ENCODE data around the gene GMPR. TPM values are rescaled to one million over a fixed set of nuclear protein-coding genes. Genes with fewer than 3 reads are reported as not detected.
"Not testable (repeated sequence)": the region's sequence is repeated elsewhere in the genome, so short reads cannot be mapped to it uniquely, and the experiment has no call there.

The GMPR gene
- total and polyA plus RNA-seq, 8 donors = 4.5 to 25.9 (median 7.0) TPM

DNA sequence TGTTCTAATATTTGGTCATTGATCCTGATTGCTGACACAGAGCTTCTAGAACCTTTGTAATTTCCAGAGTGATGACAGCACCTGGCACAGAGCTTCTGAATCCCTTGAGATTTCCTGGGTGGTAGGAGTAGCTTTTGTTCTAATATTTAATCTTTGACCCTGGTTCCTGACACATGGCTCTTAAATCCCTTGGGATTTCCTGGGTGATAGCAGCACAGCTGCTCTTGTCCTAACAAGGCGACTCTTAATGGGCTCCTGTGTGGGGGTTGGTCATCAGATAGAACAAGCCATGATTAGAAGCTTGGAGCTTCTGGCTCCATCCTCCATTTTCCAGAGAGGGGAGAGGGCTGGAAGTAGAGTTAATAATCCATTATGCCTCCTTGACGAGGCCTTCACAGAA, 18.4 kb downstream of the GMPR start:
- no peaks in the 10 kb centered on the region for H3K27me3 ChIP-seq
- intact Hi-C loops (cut with DNase I) = no loop called here
- TF ChIP-seq, protein P1, sequence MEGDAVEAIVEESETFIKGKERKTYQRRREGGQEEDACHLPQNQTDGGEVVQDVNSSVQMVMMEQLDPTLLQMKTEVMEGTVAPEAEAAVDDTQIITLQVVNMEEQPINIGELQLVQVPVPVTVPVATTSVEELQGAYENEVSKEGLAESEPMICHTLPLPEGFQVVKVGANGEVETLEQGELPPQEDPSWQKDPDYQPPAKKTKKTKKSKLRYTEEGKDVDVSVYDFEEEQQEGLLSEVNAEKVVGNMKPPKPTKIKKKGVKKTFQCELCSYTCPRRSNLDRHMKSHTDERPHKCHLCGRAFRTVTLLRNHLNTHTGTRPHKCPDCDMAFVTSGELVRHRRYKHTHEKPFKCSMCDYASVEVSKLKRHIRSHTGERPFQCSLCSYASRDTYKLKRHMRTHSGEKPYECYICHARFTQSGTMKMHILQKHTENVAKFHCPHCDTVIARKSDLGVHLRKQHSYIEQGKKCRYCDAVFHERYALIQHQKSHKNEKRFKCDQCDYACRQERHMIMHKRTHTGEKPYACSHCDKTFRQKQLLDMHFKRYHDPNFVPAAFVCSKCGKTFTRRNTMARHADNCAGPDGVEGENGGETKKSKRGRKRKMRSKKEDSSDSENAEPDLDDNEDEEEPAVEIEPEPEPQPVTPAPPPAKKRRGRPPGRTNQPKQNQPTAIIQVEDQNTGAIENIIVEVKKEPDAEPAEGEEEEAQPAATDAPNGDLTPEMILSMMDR (IDR thresholded peaks at IDR 0.05) = no peak
- peaks cover 0 to 5% (median 0%) of the 10 kb centered on the region in 3 donors for H3K36me3 ChIP-seq
- H3K27ac ChIP-seq = no peak overlapping the region
- no peaks in the 10 kb centered on the region for H3K9me3 ChIP-seq
- ATAC-seq = no peak
- DNase-seq = no peak
- no peaks in the 10 kb centered on the region for H3K4me1 ChIP-seq
- 97 to 98% methylated on average over 2 of the region's 2 CpGs for WGBS, 2 donors
- no peak for FAIRE-seq
- no peak overlapping the region for H3K4me3 ChIP-seq

DNA sequence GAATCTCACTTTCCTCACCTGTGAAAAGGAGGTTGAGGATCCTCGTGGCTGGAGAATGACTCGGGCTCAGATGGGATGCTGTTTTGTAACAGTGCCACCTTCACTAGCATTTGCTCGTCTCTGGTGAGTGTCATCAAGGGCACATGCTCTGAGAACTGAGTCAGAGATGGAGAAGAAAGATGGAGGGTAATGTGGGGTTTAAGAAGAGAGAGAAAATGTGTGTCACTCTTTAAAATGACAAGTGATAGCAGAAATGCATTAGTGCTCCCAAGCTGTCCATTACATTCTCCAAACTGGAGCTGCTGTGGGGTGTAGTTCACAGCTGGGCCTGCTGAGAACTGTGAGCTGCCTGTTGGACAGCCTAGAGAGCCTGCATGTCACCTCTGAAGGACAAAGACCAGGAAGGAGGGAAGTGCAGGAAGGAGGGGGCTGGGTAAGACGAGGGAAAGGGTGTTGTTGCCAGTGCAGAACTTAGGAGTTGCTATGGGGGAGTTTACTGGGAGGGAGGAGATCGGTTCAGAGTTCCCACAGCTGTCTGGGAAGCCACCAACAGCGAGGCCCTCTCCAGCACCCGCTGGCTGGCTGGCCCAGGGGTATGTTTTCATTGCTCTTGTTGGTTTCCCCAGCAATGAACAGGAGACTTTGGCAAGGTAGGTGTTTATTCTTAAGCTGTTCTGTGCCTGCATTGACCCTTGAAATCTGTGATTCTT, 19.8 kb downstream of the GMPR start:
- DNase-seq (no peak), FAIRE-seq (no peak), ATAC-seq (peak in 1 of 4 donors; percentile 16)
- H3K9me3 ChIP-seq = no peaks in the 10 kb centered on the region
- H3K27me3 ChIP-seq = no peaks in the 10 kb centered on the region
- TF ChIP-seq, protein P1 (IDR thresholded peaks at IDR 0.05) = no peak
- WGBS, 2 donors = 82% methylated on average over 7 of the region's 7 CpGs
- H3K4me1 ChIP-seq = no peaks in the 10 kb centered on the region
- intact Hi-C loops (cut with DNase I) = no loop called here
- no peak overlapping the region for H3K4me3 ChIP-seq
- H3K27ac ChIP-seq = no peak overlapping the region
- H3K36me3 ChIP-seq = peaks cover 0 to 5% (median 0%) of the 10 kb centered on the region in 3 donors

DNA sequence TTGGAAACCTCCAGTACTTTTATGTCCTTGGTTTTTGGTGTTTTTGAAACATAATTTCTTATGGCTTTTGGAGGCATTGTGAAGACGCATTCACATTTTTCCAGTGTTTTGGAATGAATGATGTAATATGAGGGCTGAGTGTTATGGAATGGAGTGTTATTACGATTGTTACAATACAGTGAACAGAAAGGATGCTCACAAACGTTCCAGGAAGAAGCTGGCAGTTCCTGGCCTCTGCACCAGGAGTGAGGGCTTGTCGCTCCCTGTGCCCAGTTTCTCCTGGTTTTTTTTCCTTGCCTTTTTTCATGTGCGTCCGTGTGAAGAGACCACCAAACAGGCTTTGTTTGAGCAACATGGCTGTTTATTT, 20.3 kb downstream of the GMPR start:
- Histone ChIP-seq H3K27ac (no peak overlapping the region), H3K9me3 (no peaks in the 10 kb centered on the region), H3K36me3 (peaks cover 0 to 5% (median 0%) of the 10 kb centered on the region in 3 donors), H3K4me1 (no peaks in the 10 kb centered on the region), H3K27me3 (no peaks in the 10 kb centered on the region), H3K4me3 (no peak overlapping the region)
- FAIRE-seq (no peak), DNase-seq (no peak), ATAC-seq (no peak)
- TF ChIP-seq, protein P1 (IDR thresholded peaks at IDR 0.05) = no peak
- WGBS, 2 donors = 82 to 87% methylated on average over 6 of the region's 6 CpGs
- intact Hi-C loops (cut with DNase I) = no loop called here

DNA sequence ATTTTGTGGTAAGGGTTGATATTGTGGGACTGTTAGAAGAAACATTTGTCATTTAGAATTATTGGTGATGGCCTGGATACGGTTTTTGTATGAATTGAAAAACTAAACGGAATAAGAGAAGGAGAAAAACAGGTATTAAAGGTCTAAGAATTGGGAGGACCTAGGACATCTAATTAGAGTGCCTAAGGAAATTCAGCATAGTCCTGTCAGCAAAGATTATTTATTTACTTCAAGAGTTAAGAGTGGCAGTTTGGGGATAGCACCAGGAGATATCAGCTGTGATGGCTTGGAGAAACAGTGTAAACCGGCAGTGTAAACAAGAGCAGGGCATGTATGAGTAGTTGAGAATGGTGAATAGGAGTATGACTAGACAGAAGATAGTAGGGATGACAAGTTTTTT, 21.2 kb downstream of the GMPR start:
- H3K36me3 ChIP-seq; intact Hi-C loops (cut with DNase I); DNase-seq; ATAC-seq; H3K27me3 ChIP-seq; H3K27ac ChIP-seq; H3K4me1 ChIP-seq; FAIRE-seq; H3K4me3 ChIP-seq; H3K9me3 ChIP-seq: not testable (repeated sequence)
- 93 to 94% methylated on average over 2 of the region's 3 CpGs for whole genome bisulfite sequencing, 2 donors

DNA sequence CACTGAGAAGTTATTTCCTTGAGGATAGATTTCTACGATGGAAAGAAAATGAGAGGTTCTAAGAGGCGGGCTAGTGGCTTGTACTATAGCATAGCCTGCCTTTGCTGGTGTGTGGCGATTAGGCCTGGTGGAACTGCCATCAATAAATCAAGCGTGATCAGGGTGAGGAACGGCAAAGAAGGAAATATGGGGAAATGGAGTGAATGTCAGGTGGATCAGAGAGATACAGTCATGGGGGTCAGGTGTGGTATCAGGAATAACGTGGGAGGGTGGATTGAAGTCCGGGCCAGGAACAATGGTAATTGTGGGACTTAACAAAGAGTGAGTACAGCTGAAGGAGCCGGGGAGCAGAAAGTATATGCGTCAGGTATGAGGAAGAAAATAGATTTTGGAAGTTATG, 22.2 kb downstream of the GMPR start:
- FAIRE-seq; H3K4me3 ChIP-seq; H3K27ac ChIP-seq; H3K4me1 ChIP-seq; DNase-seq; H3K9me3 ChIP-seq; ATAC-seq; H3K36me3 ChIP-seq; H3K27me3 ChIP-seq; intact Hi-C loops (cut with DNase I): not testable (repeated sequence)
- 86 to 88% methylated on average over 6 to 8 of the region's 9 CpGs for WGBS, 2 donors

DNA sequence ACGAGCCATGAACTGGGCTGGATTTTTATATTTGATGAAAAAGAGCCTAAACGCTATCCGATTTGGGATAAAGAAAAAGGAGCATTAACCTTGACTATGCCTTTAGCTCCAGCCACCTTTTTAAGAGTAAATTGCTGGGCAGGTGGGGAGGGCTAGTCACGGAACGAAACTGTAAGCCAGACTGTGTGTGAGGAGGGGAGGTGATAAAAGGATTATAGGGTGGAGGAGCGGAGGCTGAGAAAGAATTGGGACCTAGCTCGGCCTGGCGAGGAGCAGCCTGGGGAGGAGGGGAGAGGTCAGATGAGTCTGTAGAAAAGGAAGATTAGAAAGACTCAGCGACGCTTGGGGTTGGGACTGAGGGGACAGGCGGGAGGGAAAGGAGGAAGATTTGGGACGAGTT, 24.4 kb downstream of the GMPR start:
- H3K9me3 ChIP-seq; H3K4me3 ChIP-seq; DNase-seq; ATAC-seq; H3K27ac ChIP-seq; FAIRE-seq; H3K27me3 ChIP-seq; H3K4me1 ChIP-seq; H3K36me3 ChIP-seq; intact Hi-C loops (cut with DNase I): not testable (repeated sequence)
- 84 to 90% methylated on average over 11 to 12 of the region's 12 CpGs for WGBS, 2 donors

DNA sequence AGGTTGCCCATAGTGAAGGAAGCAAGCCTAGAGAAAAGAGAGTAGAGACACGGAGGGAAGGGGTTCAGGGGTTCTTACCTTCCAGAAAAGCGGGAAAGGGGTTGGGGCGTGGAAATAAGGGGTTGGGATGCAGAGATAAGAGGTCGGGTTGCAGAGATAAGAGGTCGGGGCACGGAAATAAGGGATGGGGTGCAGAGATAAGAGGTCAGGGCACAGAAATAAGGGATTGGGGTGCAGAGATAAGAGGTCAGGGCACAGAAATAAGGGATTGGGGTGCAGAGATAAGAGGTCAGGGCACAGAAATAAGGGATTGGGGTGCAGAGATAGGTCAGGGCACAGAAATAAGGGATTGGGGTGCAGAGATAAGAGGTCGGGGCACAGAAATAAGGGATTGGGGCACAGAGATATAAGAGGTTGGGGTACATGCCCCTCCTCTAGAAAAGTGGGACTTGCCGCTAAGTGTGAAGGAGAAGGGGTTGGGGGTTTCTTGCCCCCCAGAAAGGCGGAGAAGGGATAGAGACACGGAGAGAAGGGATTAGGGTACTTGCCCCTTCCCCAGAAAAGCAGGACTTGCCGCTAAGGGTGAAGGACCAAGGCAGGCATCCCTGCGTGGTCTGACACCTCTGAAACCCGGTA, 25.2 kb downstream of the GMPR start:
- ATAC-seq; H3K9me3 ChIP-seq; FAIRE-seq; H3K27me3 ChIP-seq; H3K4me3 ChIP-seq; H3K4me1 ChIP-seq; DNase-seq; H3K27ac ChIP-seq; intact Hi-C loops (cut with DNase I); H3K36me3 ChIP-seq: not testable (repeated sequence)
- 74 to 79% methylated on average over 13 of the region's 13 CpGs for WGBS, 2 donors
